PFSK-1 (cell line): ENCODE measurements around the gene ODF2L.

ENCODE experiments used
- FOXP2 ChIP-seq: optimal IDR thresholded peaks from 2 replicates; pipeline ENCODE3; 2011; ENCODE audit warnings: borderline replicate concordance, control low read depth, inconsistent platforms; ENCODE audit not compliant: insufficient read depth; ENCODE audit errors: extremely low read length, extremely low read depth
- POLR2AphosphoS5 ChIP-seq: IDR thresholded peaks from 2 replicates; pipeline ENCODE4 v1.6.1; 2012; ENCODE audit warnings: low read depth, mild to moderate bottlenecking, control low read depth, low read length, moderate library complexity
- SIN3A ChIP-seq: IDR thresholded peaks from 2 replicates; pipeline ENCODE4 v1.6.1; 2012; ENCODE audit warnings: mild to moderate bottlenecking, low read length, moderate library complexity, borderline replicate concordance; ENCODE audit not compliant: insufficient read depth
- TAF1 ChIP-seq: IDR thresholded peaks from 2 replicates; pipeline ENCODE4 v1.6.1; 2012; ENCODE audit warnings: low read length, control low read depth, borderline replicate concordance; ENCODE audit not compliant: insufficient read depth
- TF ChIP-seq, protein P1 (sequence below), 2 experiments: IDR thresholded peaks; 2 replicates each; pipeline versions ENCODE4 v1.6.1 to v1.8.0; 2011 to 2012; ENCODE audit warnings: low read depth in 2 of 2, low read length in 2 of 2, control low read depth in 1 of 2, inconsistent platforms in 1 of 2, mild to moderate bottlenecking in 1 of 2, moderate library complexity in 1 of 2; ENCODE audit not compliant: insufficient read depth in 1 of 2

The ODF2L gene

GRCh38 chr1:86389307-86389706 is 6.8 kb downstream of the ODF2L start:
- TF ChIP-seq FOXP2 (no peak), POLR2AphosphoS5 (no peak), TAF1 (no peak), SIN3A (no peak)
- TF ChIP-seq, protein P1, sequence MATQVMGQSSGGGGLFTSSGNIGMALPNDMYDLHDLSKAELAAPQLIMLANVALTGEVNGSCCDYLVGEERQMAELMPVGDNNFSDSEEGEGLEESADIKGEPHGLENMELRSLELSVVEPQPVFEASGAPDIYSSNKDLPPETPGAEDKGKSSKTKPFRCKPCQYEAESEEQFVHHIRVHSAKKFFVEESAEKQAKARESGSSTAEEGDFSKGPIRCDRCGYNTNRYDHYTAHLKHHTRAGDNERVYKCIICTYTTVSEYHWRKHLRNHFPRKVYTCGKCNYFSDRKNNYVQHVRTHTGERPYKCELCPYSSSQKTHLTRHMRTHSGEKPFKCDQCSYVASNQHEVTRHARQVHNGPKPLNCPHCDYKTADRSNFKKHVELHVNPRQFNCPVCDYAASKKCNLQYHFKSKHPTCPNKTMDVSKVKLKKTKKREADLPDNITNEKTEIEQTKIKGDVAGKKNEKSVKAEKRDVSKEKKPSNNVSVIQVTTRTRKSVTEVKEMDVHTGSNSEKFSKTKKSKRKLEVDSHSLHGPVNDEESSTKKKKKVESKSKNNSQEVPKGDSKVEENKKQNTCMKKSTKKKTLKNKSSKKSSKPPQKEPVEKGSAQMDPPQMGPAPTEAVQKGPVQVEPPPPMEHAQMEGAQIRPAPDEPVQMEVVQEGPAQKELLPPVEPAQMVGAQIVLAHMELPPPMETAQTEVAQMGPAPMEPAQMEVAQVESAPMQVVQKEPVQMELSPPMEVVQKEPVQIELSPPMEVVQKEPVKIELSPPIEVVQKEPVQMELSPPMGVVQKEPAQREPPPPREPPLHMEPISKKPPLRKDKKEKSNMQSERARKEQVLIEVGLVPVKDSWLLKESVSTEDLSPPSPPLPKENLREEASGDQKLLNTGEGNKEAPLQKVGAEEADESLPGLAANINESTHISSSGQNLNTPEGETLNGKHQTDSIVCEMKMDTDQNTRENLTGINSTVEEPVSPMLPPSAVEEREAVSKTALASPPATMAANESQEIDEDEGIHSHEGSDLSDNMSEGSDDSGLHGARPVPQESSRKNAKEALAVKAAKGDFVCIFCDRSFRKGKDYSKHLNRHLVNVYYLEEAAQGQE (IDR thresholded peaks at IDR 0.05; ENCODE audit: insufficient read depth in 1 of 2, low read depth in 2 of 2, low read length in 2 of 2) = no peak

GRCh38 chr1:86388777-86389176 is 7.3 kb downstream of the ODF2L start:
- TF ChIP-seq, protein P1 (IDR thresholded peaks at IDR 0.05; ENCODE audit: insufficient read depth in 1 of 2, low read depth in 2 of 2, low read length in 2 of 2) = no peak
- no peak for TF ChIP-seq POLR2AphosphoS5
- TF ChIP-seq FOXP2 = no peak
- no peak for TF ChIP-seq TAF1
- TF ChIP-seq SIN3A = no peak

DNA sequence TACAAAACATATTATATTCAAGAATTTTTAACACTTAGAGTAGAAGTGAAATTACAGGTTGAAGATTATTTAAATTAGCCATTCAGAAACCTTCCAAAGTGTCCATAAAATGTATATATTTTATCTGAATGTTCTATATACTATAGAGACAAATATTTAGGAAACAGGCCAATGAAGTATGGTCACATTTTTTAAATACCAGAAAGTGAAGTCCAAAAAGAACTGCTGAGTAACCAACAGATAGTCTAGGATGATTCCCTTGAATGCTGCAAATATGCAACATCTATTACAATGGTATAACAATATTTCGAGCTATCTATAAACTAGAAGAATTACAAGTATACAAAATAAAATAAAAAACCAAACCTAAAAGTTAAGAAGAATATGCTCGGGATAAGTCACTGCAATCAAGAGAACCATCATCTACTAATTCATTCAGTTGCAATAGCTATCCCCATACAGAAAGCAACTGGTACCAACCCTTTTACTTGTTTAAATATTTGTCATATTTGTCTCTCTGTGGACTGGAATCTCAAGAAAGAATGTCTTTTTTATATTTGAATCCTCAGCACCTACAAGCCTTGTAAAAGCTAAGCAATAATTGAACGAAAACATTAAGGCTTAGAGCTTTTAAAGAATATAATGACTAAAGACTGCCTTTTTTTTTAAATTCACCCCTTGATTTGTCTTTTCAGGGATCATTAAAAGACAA is 8.1 kb downstream of the ODF2L start:
- TF ChIP-seq, protein P1 (IDR thresholded peaks at IDR 0.05; ENCODE audit: insufficient read depth in 1 of 2, low read depth in 2 of 2, low read length in 2 of 2) = no peak
- TF ChIP-seq POLR2AphosphoS5 (no peak), FOXP2 (no peak), SIN3A (no peak), TAF1 (no peak)

- no peak for TF ChIP-seq FOXP2
- no peak for TF ChIP-seq TAF1
- TF ChIP-seq POLR2AphosphoS5 = no peak
- TF ChIP-seq, protein P1 (IDR thresholded peaks at IDR 0.05; ENCODE audit: insufficient read depth in 1 of 2, low read depth in 2 of 2, low read length in 2 of 2) = no peak
- TF ChIP-seq SIN3A = no peak
Observed at GRCh38 chr1:86382878-86383277, 13.2 kb downstream of the ODF2L start.

- TF ChIP-seq SIN3A (no peak), POLR2AphosphoS5 (no peak)
Observed at GRCh38 chr1:86381223-86381622, 14.9 kb downstream of the ODF2L start.
